Anterior cingulate cortex (tissue), 58 donors: Measurements from ENCODE around the gene NOL6.
"Not testable (repeated sequence)": the region's sequence is repeated elsewhere in the genome, so short reads cannot be mapped to it uniquely, and the experiment has no call there.

Experiments used
- DNase-seq, 58 donors: peaks; one replicate each; lab custom pipeline; 2025; lab: John Stamatoyannopoulos, UW

The NOL6 gene

DNA sequence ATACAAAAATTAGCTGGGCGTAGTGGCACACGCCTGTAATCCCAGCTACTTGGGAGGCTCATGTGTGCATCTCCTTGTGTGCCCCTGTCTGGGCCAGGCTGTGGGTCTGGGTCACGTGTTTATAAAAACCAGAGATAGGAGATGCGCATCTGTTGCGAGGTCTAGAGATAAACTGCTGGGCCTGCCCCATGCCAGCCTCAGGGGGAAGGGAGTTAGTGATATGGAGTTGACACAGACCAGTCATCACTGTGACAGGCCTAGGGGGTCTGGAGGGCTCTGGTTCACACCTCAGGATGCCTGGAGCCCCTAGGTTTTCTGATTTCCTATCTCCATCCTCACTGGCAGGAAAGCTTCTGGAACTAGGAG lies 19.1 kb downstream of the NOL6 start:
- DNase-seq, result not testable (repeated sequence)

DNA sequence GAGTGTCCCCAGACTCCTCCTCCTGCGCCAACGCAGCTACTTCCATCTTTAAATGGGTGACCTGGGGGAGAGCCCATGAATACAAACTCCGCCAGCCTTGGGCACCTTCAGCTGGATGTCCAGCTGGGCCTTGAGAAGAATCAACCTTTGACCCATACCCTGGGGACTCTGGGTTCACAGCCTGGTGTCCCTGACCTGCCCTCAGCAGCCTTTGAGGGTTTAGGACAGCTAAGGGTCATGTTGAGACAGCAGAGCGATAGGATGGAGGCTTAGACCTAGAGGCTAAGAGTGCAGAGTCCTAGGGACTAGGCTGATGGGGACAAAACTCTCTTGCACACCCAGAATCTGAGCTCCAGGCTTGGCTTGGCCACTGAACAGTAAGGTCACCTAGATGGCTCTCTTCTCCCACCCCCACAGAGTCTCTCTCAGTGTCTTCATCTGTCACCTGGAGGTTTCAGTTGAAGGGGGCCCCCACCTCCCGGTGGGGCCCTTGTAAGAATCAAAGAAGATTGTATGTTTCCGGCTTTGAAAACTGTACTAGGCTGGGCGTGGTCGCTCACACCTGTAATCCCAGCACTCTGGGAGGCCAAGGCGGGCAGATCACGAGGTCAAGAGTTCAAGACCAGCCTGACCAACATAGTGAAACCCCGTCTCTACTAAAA lies 19.6 kb downstream of the NOL6 start:
- no peak for DNase-seq

DNA sequence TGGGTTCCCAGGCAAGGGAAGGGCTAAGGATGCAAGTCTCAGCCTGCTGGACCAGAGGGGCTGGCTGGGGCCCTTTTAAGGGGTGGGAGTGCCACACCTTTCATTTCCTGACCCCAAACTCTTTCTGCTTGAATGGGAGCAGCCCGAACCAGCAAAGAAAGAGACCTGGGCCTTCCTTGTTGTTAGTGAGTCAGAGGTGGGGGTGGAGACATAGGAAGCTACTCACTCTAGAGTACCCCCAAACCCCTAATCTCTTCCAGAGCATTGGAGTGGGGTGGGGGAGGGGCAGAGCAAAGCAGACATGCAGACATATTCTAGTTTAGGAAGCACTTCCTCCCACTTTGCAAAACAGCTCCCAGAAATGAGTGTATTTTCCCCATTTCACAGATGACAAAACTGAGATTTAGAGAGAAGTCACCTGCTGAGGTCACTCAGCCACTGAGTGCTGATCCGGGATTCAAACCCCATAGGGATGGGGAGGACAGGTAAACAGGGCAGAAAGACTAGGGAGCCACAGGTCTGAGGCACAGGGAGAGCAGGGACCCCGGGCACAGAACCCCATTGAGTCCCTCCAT lies 20.4 kb downstream of the NOL6 start:
- DNase-seq, result no peak

DNA sequence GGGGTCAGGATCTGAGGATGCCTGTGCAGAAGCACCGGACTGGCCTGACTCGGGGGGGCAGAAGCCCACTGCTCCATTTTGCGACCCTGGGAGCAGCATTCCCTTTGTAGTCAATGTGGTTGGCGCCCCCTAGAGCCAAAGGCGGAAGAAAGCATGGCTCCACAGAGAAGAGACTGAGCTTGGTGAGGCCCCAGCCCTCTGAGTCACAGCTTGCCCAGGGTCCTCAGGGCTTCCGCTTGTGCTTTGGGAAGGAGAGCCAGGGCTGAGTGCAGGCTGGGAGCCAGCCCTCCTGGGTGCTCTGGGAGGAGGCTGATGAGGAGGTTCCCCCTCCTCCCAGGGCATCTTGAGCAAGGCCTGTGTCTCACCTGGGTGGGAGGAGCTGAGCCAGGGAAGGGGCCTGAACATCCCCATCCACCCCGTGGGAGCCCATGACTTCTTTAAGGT lies 20.9 kb downstream of the NOL6 start:
- DNase-seq, result peak in 9 of 58 donors; percentile 5 to 21 (median 11)

DNA sequence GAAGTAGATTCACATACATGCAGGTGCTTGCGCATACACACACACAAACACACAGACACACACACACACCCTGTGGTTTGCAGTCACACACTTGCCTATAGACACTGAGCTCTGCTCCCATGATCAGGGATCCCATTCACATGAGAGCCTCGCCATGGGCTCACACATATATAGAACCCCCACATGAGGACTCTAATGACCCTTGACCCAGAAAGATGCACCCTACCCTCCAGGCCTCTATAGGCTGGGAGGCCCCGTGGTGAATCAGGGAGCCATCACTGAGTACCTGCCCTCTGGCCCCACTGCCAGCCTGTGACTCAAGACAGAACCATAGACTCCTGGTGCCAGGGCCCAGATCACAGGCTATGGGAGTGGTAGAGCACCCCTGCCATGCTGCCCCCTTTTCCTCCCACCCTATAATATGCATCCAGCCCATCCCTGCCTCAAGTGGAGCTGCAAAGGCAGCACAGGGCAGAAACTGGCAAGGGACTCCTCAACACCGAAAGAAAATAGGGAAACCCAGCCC lies 23.0 kb downstream of the NOL6 start:
- no peak for DNase-seq

DNA sequence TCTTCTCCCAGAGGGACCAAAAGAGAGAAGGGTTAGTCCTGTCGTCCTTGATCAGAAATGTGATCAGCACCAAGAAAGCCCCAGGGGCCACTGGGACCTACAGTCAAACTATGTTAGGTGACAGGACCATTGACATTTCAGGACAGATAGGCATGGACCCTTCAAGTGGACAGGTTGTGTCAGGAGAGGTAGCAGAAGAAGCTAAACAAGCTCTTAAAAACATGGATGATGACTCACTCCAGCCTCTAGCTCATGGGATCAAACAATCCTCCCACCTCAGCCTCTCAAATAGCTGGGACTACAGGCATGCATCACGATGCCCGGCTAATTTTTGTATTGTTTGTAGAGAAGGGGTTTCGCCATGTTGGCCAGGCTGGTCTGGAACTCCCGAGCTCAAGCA lies 24.0 kb downstream of the NOL6 start:
- DNase-seq, result no peak

DNA sequence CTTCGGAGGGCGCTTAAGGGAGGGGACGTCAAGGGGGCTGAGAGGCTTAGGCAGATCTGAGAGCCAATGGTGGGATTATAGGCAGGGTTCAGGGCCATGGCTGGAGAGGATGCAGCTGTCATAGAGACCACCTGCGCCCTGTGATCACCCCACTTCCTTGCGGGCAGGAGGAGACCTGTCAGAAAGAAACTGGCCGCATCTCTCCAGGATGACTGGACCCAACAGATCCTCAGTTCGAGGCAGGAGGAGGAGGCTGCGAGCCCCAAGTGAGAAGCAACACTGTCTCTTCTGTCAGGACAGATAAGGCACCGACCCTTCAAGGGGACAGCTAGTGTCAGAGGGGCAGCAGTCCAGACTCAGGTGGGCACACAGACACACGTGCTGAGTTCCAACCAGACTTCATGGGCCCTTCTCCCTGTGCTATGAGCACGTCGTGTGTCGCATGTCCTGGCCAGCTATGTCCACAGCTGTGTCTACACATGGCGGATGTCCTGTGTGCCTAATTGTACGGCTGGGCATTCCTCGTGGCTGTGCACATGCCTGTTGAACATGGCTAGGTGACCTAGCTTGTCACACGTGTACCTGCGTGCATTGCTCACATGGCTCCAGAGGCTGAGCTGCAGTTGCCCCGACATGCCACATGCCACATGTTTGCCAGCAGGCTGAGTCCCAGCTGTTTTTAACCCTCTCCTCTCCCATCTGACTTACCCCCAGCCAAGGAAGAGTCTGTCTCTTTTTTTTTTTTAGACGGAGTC lies 25.7 kb downstream of the NOL6 start:
- DNase-seq, result no peak

DNA sequence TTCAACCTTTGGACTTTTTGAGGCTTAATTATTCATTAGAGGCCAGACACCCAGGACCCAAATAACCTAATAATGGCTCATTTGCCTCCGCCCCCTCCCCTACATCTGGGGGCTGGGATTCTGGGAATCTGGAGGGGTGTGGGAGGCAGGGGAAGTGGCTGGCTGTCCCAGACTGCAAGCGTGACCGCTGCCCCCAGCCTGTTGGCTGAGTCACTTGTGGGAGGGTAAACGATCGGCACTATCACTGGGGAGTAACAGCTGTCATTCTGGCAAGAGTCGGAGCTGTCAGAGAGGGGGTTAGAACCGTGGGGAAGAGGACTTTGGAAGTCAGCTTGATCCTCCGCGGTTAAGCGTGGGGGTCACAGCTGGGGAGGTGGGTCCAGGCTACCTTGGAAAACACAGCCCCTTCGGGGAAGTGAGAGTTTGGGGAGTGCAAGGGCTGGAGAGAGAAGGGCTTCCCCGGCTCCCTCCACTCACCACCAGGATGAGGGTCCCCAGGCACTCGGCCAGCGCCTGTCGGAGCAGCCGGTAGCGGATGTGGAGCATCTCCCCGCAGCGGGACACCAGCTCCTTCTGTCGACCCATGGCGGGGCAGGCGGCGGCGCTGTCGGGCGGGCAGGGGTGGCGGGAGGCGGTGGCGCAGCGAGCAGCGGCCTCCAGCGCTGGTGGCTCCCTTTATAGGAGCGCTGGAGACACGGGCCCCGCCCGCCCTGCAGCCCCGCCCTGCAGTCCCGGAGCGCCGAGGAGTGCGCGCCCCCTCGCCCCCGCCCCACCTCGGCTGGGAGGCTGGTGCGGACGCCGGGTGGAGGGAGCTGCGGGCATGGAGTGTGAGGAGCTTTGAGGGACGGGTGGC lies 26.6 kb downstream of the NOL6 start, which contains the start of gene AQP3:
Gene AQP3 (minus strand): TSS at position 648 of the 853 bp plus-strand sequence. CDS start 63 bp downstream, at position 585.
- DNase-seq, result peak in 29 of 58 donors; percentile 3 to 54 (median 21)

DNA sequence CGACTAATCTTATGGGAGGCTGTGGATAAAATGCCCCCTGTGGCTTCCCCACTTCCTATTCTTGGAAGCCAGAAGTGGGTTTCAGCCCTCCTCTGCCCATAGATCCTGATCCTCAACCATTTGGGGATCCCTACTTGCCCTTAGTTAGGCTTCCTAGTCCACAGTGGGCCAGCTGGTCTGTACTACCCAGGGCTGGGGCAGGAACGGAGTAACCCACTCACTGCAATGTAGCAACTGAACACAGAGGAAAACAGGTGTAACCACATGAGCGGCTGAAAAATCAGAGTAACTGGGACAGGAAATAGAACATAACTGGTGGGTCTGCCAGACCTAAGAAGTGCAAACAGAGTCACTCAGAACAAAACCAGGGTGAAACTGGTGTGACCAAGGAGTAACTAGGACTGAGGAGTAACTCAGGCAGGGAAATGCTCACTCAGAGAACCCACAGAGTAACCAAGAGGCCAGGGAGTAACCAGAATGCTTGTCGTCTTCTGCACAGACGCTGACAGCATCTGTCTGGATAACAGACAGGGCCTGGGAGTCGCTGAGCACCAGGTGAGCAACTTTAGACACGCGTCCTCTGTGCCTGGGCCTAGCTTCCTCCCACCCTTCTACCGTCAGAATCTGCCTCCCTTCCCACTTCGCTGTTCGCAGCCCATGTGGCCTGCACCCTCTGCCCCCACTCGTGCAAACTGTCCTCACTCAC lies 27.3 kb downstream of the NOL6 start:
- no peak for DNase-seq

DNA sequence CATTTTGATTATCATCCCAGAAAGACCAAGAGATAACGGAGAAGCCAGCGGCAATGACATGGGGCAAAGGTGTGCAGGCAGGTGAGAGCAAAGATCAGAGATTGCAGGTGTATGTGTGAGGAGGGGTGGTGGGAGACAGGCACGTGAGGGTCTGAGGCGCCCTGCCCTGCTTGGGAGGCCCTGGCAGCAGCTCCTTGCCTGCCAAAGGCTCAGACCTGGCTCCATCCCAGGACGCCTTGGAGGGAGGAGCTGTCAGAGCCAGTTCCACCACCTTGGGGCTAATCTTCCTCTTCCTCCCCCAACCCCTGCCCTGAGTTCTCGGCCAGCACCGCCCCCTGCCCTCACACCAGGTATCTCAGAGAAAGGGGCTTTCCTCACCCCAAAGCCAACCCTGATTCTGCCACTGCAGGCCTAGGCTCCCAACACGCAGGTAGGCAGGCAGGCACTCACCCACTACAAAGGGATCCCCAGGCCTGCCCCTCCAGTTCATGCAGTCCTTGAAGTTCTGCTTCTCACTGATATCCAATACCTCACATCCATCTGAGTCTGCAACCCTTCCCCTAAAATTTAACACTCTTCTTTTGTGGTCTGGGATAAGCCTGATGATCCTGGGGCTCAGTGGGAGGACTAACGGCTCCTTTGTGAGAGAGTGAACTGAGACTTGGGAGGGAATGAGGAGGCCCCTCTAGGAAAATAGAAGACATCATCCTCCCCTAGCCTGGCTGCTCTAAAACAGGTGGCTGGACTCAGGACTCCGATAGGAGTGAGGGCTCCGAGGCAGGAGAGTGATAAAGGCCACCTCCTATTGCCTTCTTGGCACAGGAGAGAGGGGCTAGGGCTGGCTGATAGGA lies 28.1 kb downstream of the NOL6 start:
- DNase-seq, result no peak

DNA sequence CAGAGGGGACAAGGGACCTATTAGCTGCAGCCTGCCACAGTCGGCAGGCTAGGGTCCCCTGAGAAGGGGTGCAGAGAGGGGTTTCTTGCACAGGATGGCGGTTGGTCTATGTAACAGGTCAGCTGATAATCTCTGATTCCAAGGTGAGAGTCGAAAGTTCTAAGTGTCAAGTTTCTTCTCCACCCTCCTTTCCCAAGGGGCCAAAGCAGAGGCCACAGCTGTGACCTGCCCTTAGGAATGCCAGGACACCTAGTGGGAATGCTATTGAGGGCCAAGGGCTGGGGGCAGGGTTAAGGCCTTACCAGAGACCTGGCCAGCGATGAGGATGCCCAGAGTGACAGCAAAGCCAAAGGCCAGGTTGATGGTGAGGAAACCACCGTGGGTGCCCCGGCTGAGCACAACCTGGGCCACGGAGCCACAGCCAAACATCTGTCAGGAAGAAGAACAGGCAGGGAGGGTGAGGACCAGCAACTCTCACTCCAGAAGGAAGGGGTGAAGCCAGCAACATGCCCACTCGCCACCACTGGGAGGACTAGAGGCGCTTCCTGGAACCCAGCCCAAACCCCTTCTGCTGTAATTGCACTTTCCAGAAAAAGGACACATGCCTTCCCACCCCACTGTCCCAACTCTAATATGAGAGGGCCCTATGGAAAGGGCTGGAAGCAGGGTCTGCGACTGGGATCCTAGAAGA lies 30.1 kb downstream of the NOL6 start:
- DNase-seq, result no peak

DNA sequence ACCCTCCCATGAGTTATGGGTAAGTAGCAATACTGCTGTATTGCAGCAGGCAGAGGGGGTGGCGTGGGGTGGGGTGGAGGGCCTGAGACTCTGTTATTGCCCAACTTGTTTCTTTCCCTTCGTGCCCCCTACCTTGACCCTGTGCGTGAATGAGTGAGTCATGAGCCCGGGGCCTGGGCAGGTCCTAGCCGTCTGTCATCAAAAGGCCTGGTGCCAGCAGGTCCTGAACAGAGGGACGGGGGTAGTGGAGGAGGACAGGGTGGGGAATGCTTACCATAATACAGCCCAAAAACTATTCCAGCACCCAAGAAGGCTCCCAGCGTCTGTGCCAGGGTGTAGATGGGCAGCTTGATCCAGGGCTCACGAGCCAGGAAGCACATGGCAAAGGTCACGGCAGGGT lies 30.7 kb downstream of the NOL6 start:
- no peak for DNase-seq

DNA sequence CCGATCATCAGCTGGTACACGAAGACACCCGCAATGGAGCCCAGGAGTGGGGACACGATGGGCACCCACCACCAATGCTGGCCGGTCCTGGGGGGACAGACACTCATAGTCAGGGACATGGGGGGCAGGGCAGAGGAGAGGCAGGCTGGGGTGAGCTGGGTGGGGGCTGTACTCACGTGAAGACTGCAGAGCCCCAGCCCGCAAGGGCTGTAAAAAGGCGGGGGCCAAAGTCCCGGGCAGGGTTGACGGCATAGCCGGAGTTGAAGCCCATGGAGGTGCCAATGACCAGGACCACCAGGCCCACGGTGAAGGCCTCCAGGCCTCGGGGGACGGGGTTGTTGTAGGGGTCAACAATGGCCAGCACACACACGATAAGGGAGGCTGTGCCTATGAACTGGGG lies 31.6 kb downstream of the NOL6 start:
- DNase-seq, result no peak

DNA sequence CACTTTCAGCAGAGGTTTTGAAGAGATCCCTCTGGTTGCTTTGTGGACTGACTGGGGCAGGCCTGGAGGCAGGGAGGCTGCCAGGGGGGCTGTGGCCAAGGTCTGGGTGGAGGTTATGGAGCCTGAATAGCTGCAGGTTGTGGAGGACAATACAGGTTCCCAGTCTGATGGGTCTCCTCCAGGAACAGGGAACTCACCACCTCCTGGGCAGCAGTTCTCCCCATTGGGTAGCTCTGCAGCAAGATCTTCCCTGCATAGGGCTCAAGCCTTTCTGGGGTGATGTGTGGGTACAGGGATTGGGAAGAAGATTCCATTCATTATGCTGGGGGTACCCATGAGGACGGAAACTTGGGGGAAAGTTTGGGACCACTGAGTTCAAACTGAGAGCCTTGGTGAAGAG lies 33.1 kb downstream of the NOL6 start:
- no peak for DNase-seq

DNA sequence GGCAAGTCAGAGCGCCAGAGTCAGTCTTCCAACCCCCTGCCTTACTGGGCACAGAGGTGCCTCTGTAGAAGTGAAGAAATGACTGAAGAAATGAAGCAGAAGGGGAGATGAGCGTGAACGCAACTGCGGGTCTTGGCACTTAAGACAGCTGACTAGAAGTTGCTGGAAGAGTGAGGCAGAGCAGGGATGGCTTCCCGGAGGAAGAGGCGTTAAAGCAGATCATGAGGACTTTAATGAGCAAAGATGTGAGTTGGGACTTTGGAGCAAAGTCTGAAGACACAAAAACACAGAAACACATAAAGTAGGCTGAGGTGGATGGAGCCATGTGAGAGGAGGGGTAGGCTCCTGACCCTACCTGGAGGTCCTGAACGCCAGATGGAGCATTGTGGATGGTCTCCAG lies 33.5 kb downstream of the NOL6 start:
- DNase-seq, result no peak

DNA sequence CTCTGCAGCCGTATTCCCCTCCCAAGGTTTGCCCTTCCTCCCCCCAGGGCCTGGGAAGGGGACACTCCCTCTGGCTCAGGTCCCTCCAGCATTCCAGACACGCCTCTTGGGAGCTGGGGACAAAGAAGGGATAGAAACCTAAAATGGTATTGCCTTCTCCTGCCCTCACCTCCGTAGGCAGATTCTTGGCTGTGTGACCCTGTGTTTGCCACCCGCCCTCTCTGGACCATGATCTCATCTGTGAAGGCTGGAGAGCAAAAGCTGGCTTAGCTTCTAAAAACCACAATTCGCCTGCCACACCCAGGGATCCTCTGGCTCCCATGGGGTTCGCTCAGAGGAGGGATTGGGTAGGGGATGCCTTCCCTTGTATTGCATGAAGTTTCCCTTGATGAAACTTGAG lies 34.0 kb downstream of the NOL6 start:
- no peak for DNase-seq

DNA sequence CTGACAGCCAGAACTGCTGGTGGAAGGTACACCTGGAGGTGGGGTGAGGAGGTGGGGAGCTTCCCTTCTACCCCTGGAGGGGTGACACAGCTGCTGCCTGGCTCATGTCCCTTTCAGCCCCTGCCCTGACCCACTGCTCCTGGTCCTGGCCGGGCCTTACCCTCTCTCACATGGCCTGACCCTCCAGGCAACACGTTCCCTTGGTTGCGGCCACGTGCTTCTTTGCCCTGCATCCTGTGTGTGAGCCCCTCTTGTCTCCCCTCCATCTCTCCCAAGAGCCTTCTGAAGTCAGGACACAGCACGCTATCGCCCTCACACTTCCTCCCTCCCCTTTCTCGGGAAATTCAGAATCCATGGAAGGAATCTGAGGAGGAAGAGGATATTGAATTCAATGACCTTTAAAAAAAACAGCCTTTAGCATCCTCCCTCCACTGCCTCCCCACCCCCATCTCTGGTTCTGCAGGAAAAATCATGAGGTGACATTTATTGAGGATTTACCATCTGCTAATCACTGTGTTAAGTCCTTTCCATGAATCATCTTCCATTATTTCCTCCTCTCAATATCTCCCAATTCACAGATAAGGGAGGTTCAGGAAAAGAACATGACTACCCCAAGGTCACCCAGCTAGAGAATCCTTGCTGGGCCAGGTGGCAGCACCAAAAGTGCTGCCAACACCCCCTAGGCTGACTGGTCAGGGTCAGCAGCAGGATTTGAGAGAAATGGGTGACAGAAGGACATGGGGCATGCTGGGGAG lies 34.6 kb downstream of the NOL6 start:
- no peak for DNase-seq

DNA sequence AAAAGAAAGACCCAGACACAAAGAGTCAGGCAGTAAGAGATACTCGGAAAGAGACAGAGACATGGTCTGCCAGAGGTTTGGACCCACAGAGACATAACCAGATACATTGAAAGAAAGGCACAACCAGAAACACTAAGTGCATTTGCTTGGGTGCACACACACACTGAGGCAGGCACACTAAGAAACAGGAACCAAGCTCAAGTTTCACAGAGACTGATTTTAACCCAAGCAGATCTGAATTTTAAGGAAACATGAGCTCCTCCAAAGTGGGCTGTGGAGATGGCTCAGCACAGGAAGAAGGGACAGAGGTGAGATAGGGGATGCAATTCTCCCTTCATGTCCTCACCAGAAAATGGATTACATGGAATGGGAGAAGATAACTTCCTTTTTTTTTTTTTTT lies 35.8 kb downstream of the NOL6 start:
- DNase-seq, result no peak
